SK-N-MC (cell line): ENCODE results near the gene KIF26B.

Experiments used
- EZH2 ChIP-seq: fragments of 200-600 bp; sonication (generic); IDR thresholded peaks from one replicate; pipeline ENCODE4 v1.6.1; 2017; ENCODE audit warnings: antibody characterized with exemption
- POLR2AphosphoS5 ChIP-seq: IDR thresholded peaks from 2 replicates; pipeline ENCODE4 v1.6.1; 2012; ENCODE audit warnings: mild to moderate bottlenecking, low read depth, low read length, borderline replicate concordance

DNA sequence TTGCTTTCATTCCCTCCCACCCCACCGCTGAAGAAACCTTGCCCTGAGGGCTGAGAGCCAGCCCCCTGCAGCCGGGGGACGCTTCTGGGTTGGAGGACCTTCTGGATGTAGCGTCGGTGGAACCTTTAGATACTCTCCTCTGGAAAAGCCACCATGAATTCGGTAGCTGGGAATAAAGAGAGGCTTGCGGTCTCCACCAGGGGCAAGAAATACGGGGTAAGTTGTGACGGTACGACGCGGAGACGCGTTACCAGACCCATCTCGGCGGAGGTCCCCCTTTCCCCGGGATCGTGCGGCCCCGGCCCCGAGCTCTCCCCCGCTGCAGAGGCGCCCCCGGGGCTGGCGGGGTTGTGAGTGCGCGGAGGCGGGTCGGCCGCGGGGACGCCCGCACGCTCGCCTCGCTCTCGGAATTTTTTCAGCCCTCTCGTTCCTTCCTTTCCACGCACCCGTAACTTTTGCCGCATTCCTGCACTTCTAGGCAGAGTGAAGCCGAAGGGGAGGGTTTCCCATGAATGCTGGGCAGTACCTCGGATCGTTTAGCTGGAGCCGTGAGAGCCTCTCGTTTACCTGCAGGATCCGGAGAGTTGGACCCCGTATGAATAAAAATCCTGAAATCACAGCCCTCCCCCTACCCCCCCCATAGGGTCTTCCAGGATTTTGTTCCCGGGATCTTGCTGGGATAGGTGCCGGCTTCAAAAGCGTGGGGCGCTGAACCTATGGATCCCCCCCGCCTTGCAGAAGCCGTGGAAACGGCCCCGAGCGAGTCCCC is 671 bp downstream of the KIF26B start:
- TF ChIP-seq EZH2 (no peak), POLR2AphosphoS5 (no peak)
